SK-N-SH (cell line): Measurements from ENCODE around the gene GOLGA8S.
"Not testable (repeated sequence)": the region's sequence is repeated elsewhere in the genome, so short reads cannot be mapped to it uniquely, and the experiment has no call there.

Experiments used
- CTCF ChIP-seq: fragments of 200-600 bp; sonication (generic); IDR thresholded peaks from 2 replicates; pipeline ENCODE4 v1.6.1; 2017; ENCODE audit warnings: antibody characterized with exemption, mild to moderate bottlenecking, moderate library complexity
- EP300 ChIP-seq, 2 experiments: IDR thresholded peaks; 2 replicates each; pipeline versions ENCODE4 v1.4.0 to v1.6.1; 2012; ENCODE audit warnings: borderline replicate concordance in 1 of 2, low read depth in 1 of 2, low read length in 1 of 2
- EZH2phosphoT487 ChIP-seq: fragments of 200-600 bp; sonication (generic); IDR thresholded peaks from 2 replicates; pipeline ENCODE4 v1.6.1; 2017; ENCODE audit warnings: low read depth, mixed run types, mild to moderate bottlenecking, antibody characterized with exemption, moderate library complexity, borderline replicate concordance
- GATA2 ChIP-seq: sonication (generic); formaldehyde crosslinking; IDR thresholded peaks from 2 replicates; pipeline ENCODE4 v1.5.0; 2020; ENCODE audit warnings: mild to moderate bottlenecking, missing genetic modification reagents
- MXI1 ChIP-seq: IDR thresholded peaks from 2 replicates; pipeline ENCODE4 v1.6.1; 2012; ENCODE audit warnings: mild to moderate bottlenecking, low read depth, low read length, improper control_type of control experiment
- NFIC ChIP-seq: IDR thresholded peaks from 2 replicates; pipeline ENCODE4 v1.4.0; 2012; ENCODE audit warnings: borderline replicate concordance
- POLR2AphosphoS5 ChIP-seq: IDR thresholded peaks from 2 replicates; pipeline ENCODE4 v1.6.1; 2012; ENCODE audit warnings: low read depth, low read length
- RAD21 ChIP-seq: IDR thresholded peaks from 2 replicates; pipeline ENCODE4 v1.6.1; 2012; ENCODE audit warnings: mild to moderate bottlenecking, low read length
- REST ChIP-seq: IDR thresholded peaks from 2 replicates; pipeline ENCODE4 v1.6.1; 2012; ENCODE audit warnings: mild to moderate bottlenecking, low read depth, low read length, moderate library complexity
- RXRA ChIP-seq: IDR thresholded peaks from 2 replicates; pipeline ENCODE4 v1.4.0; 2012; ENCODE audit warnings: low read depth, mild to moderate bottlenecking, borderline replicate concordance
- TAF1 ChIP-seq: IDR thresholded peaks from 2 replicates; pipeline ENCODE4 v1.6.1; 2012; ENCODE audit warnings: low read depth, mild to moderate bottlenecking, low read length, moderate library complexity, borderline replicate concordance

- not testable (repeated sequence) for TF ChIP-seq CTCF; POLR2AphosphoS5; REST; GATA2 (CRISPR knock-in tag); NFIC; RAD21; EZH2phosphoT487; TAF1; RXRA; MXI1; EP300 (IDR thresholded peaks at IDR 0.05; ENCODE audit: borderline replicate concordance in 1 of 2, low read depth in 1 of 2, low read length in 1 of 2)
Observed at GRCh38 chr15:23305921-23306320, 48.6 kb upstream of the GOLGA8S start.
